Calu3 (cell line): ENCODE measurements around the gene RAB40A. TPM values are rescaled to one million over a fixed set of nuclear protein-coding genes. Genes with fewer than 3 reads are reported as not detected.

Experiments
- BruUV-seq: library from RNA; stranded (reverse); fragments of 400-500 nt; replicated peaks from 2 replicates; lab custom pipeline; 2021; lab: Mats Ljungman, UMichigan
- CTCF ChIA-PET: fragments of 300-600 bp; sonication (Branson Sonifier 250); formaldehyde crosslinking; loops from one replicate; lab custom pipeline; 2022; ENCODE audit warnings: antibody characterized with exemption; lab: Charles Lee
- DNase-seq: peaks from one replicate; pipeline ENCODE4 v3.0.0; 2022
- H3K27ac Mint-ChIP-seq: one replicate; pipeline ENCODE4 v1.8.0; 2022; ENCODE audit warnings: mixed read lengths; ENCODE audit not compliant: unreplicated experiment
- H3K27me3 Mint-ChIP-seq: one replicate; pipeline ENCODE4 v1.8.0; 2022; ENCODE audit warnings: mixed read lengths; ENCODE audit not compliant: unreplicated experiment
- H3K36me3 Mint-ChIP-seq: one replicate; pipeline ENCODE4 v1.8.0; 2022; ENCODE audit warnings: mild to moderate bottlenecking, moderate library complexity, mixed read lengths; ENCODE audit not compliant: insufficient read depth, unreplicated experiment
- H3K4me1 Mint-ChIP-seq: one replicate; pipeline ENCODE4 v1.8.0; 2022; ENCODE audit warnings: mild to moderate bottlenecking, low read depth, mixed read lengths; ENCODE audit not compliant: unreplicated experiment
- H3K4me3 Mint-ChIP-seq: one replicate; pipeline ENCODE4 v1.8.0; 2022; ENCODE audit warnings: mild to moderate bottlenecking, low read depth, moderate library complexity, mixed read lengths; ENCODE audit not compliant: unreplicated experiment
- H3K9me3 Mint-ChIP-seq: one replicate; pipeline ENCODE4 v1.8.0; 2022; ENCODE audit warnings: low read depth, mixed read lengths; ENCODE audit not compliant: unreplicated experiment
- CTCF ChIP-seq: fragments of 200-600 bp; IDR thresholded peaks from one replicate; pipeline ENCODE4 v1.8.0; 2022; ENCODE audit warnings: antibody characterized with exemption; ENCODE audit not compliant: unreplicated experiment
- intact Hi-C: fragments of 100-400 bp; cut with micrococcal nuclease; formaldehyde crosslinking; loops from one replicate; pipeline ENCODE4 v1.10.0; 2022; ENCODE audit not compliant: unreplicated experiment
- total RNA-seq: library from RNA; stranded (reverse); gene quantifications from 2 replicates; pipeline ENCODE4 v1.2.3, GENCODE V29; 2022

The RAB40A gene
- total RNA-seq, 1 experiment from 2014 or later, result 0.68 TPM

GRCh38 chrX:103529550-103529949 lies 10.3 kb upstream of the RAB40A start:
- CTCF ChIA-PET, result no interaction called here
- Mint-ChIP-seq H3K36me3 (peaks cover 5% of the 10 kb centered on the region), H3K27me3 (no peaks in the 10 kb centered on the region), H3K9me3 (no peaks in the 10 kb centered on the region), H3K27ac (no peak overlapping the region), H3K4me3 (no peak overlapping the region), H3K4me1 (no peaks in the 10 kb centered on the region)
- no peak for TF ChIP-seq CTCF
- no TSS peak for BruUV-seq
- DNase-seq, result no peak
- intact Hi-C loops, result no loop called here

GRCh38 chrX:103524747-103525146 lies 5.5 kb upstream of the RAB40A start:
- TF ChIP-seq CTCF, result no peak
- H3K4me3 Mint-ChIP-seq, result no peak overlapping the region
- no peaks in the 10 kb centered on the region for H3K4me1 Mint-ChIP-seq
- CTCF ChIA-PET, result no interaction called here
- BruUV-seq, result no TSS peak
- H3K27ac Mint-ChIP-seq, result no peak overlapping the region
- no peaks in the 10 kb centered on the region for H3K27me3 Mint-ChIP-seq
- peaks cover 5% of the 10 kb centered on the region for H3K36me3 Mint-ChIP-seq
- intact Hi-C loops, result no loop called here
- DNase-seq, result no peak
- no peaks in the 10 kb centered on the region for H3K9me3 Mint-ChIP-seq

- peaks cover 5% of the 10 kb centered on the region for H3K36me3 Mint-ChIP-seq
- H3K4me1 Mint-ChIP-seq, result no peaks in the 10 kb centered on the region
- intact Hi-C loops, result no loop called here
- TF ChIP-seq CTCF, result no peak
- H3K27ac Mint-ChIP-seq, result no peak overlapping the region
- no TSS peak for BruUV-seq
- no peak for DNase-seq
- H3K27me3 Mint-ChIP-seq, result no peaks in the 10 kb centered on the region
- no peak overlapping the region for H3K4me3 Mint-ChIP-seq
- CTCF ChIA-PET, result no interaction called here
- H3K9me3 Mint-ChIP-seq, result no peaks in the 10 kb centered on the region
These were observed 4.3 kb upstream of the RAB40A start for GRCh38 chrX:103523605-103524004.

GRCh38 chrX:103520386-103520785 lies 1.1 kb upstream of the RAB40A start:
- no peak overlapping the region for H3K27ac Mint-ChIP-seq
- no peak for TF ChIP-seq CTCF
- CTCF ChIA-PET, result no interaction called here
- no TSS peak for BruUV-seq
- H3K36me3 Mint-ChIP-seq, result no peaks in the 10 kb centered on the region
- no peak overlapping the region for H3K4me3 Mint-ChIP-seq
- H3K4me1 Mint-ChIP-seq, result no peaks in the 10 kb centered on the region
- intact Hi-C loops, result no loop called here
- H3K27me3 Mint-ChIP-seq, result no peaks in the 10 kb centered on the region
- DNase-seq, result no peak
- H3K9me3 Mint-ChIP-seq, result no peaks in the 10 kb centered on the region
